ENCODE data around the gene TNFSF9. TPM values are rescaled to one million over a fixed set of nuclear protein-coding genes. Genes with fewer than 3 reads are reported as not detected.

Gene TNFSF9
- total and polyA plus RNA-seq, 2 of the 8 experiments (the other 6 are each of a cell fraction or from before 2014, with no cell fraction given), result 1.7 to 4.4 TPM

- TF ChIP-seq CHD7 (IDR thresholded peaks at IDR 0.05; ENCODE audit: insufficient replicate concordance, low read length) (no peak), RBBP5 (IDR thresholded peaks at IDR 0.05; ENCODE audit: borderline replicate concordance, low read depth, low read length) (0 out of 2 replicates have a peak, but pooled peaks have one; percentile 25), ZNF274 (IDR thresholded peaks at IDR 0.05; ENCODE audit: borderline replicate concordance, extremely low read depth, low read length) (no peak), MAX (IDR thresholded peaks at IDR 0.05) (peak; percentile 50), EZH2 (IDR thresholded peaks at IDR 0.05; ENCODE audit: low read depth, low read length, severe bottlenecking) (peak; percentile 55), E2F6 (IDR thresholded peaks at IDR 0.05) (peak; percentile 42), TCF12 (IDR thresholded peaks at IDR 0.05; ENCODE audit: low read depth, low read length) (no peak), ASH2L (IDR thresholded peaks at IDR 0.05; ENCODE audit: low read length) (no peak), RFX5 (IDR thresholded peaks at IDR 0.05; ENCODE audit: borderline replicate concordance, low read depth, low read length) (0 out of 2 replicates have a peak, but pooled peaks have one; percentile 31)
Measured at GRCh38 chr19:6534451-6535093, 3.7 kb downstream of the TNFSF9 start (continued).

Measured in H1 (cell line).